ENCODE data around the gene ZMYND10. TPM values are rescaled to one million over a fixed set of nuclear protein-coding genes. Genes with fewer than 3 reads are reported as not detected.

Gene ZMYND10
- total and polyA plus RNA-seq, 2 donors (not counting 3 experiments of a cell fraction or from before 2014, with no cell fraction given) = 0.25 to 0.38 TPM

GRCh38 chr3:50364573-50365079 is 19.1 kb upstream of the ZMYND10 start:
- H3K4me1 ChIP-seq (ENCODE audit: control insufficient read depth, extremely low read depth, insufficient read depth, low read length) = peaks cover 6% of the 10 kb centered on the region

DNA sequence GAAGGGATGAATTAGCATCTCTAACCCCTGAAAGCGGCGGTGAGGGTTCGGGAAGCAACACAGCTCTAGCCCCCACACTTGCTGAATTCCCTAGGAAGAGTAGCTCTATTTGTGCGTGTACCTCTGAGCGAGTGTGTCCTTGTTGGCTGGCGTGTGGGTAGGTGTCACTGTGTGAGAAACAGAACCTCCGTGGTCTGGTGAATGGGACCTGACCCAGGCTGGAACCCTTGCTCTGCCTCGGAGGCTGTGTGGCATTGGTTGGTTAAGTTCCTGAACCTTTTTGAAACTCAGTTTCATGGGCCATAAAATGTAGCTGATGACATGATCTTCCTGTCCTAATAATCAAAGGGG is 14.2 kb upstream of the ZMYND10 start:
- Histone ChIP-seq H3K9ac (replicated peaks; ENCODE audit: extremely low read depth, insufficient read depth, low read length) (no peak overlapping the region), H3K27me3 (ENCODE audit: control insufficient read depth in 2 of 2, insufficient read depth in 2 of 2, low read length in 2 of 2) (no peaks in the 10 kb centered on the region), H3K4me2 (ENCODE audit: insufficient read depth, low read length) (peak overlapping the region; percentile 6), H3K79me2 (ENCODE audit: control insufficient read depth, insufficient read depth, low read length) (peaks cover 43% of the 10 kb centered on the region), H3K4me1 (ENCODE audit: control insufficient read depth, extremely low read depth, insufficient read depth, low read length) (peaks cover 35% of the 10 kb centered on the region), H3K4me3 (replicated peaks in 1 of 3; ENCODE audit: insufficient read depth in 1 of 3, low read depth in 1 of 3, low read length in 3 of 3) (no peak overlapping the region), H3K27ac (ENCODE audit: insufficient read depth, low read depth, low read length) (no peak overlapping the region), H2AFZ (ENCODE audit: low read depth, low read length) (peak overlapping the region; percentile 68), H3K36me3 (ENCODE audit: control insufficient read depth in 2 of 2, extremely low read depth in 1 of 2, insufficient read depth in 2 of 2, low read length in 2 of 2) (peaks cover 0 to 9% of the 10 kb centered on the region in 2 experiments), H3K9me3 (replicated peaks; ENCODE audit: control insufficient read depth, insufficient read depth, low read length) (no peaks in the 10 kb centered on the region), H4K20me1 (replicated peaks; ENCODE audit: control insufficient read depth, extremely low read depth, insufficient read depth, low read length) (peaks cover 6% of the 10 kb centered on the region), H3K9me1 (replicated peaks; ENCODE audit: control insufficient read depth, extremely low read depth, insufficient read depth, low read length) (no peaks in the 10 kb centered on the region)
- dilution Hi-C loops (cut with MboI; ENCODE audit: extremely low pct_ligation_motif_present, low sequenced_read_pairs) (no loop called here), intact Hi-C loops (cut with micrococcal nuclease) (loop anchor here (1.0 to 5.0 kb wide), 4 partner anchors 8 to 1033 kb away; partner anchors contain the start of genes HEMK1, HYAL3, NAA80 and RBM15B)
- no peak for FAIRE-seq
- BruUV-seq (replicated peaks) = no TSS peak
- ChIA-PET CTCF (interaction anchor here (1.6 kb wide), 1 partner anchor 9 kb away, joined by 4 read pairs; the partner anchor contains the start of genes CYB561D2 and NPRL2), POLR2A (no interaction called here)
- TF ChIP-seq, protein P1, sequence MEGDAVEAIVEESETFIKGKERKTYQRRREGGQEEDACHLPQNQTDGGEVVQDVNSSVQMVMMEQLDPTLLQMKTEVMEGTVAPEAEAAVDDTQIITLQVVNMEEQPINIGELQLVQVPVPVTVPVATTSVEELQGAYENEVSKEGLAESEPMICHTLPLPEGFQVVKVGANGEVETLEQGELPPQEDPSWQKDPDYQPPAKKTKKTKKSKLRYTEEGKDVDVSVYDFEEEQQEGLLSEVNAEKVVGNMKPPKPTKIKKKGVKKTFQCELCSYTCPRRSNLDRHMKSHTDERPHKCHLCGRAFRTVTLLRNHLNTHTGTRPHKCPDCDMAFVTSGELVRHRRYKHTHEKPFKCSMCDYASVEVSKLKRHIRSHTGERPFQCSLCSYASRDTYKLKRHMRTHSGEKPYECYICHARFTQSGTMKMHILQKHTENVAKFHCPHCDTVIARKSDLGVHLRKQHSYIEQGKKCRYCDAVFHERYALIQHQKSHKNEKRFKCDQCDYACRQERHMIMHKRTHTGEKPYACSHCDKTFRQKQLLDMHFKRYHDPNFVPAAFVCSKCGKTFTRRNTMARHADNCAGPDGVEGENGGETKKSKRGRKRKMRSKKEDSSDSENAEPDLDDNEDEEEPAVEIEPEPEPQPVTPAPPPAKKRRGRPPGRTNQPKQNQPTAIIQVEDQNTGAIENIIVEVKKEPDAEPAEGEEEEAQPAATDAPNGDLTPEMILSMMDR (IDR thresholded peaks at IDR 0.05; ENCODE audit: extremely low read depth in 1 of 2, insufficient read depth in 1 of 2, low read depth in 1 of 2, low read length in 2 of 2) = no peak
- TF ChIP-seq JUN (IDR thresholded peaks at IDR 0.05; ENCODE audit: borderline replicate concordance, insufficient read depth, insufficient read length, low read depth) = no peak
- TF ChIP-seq EZH2 (IDR thresholded peaks at IDR 0.05; ENCODE audit: borderline replicate concordance, low read depth, low read length, severe bottlenecking) = no peak
- TF ChIP-seq FOS (IDR thresholded peaks at IDR 0.05; ENCODE audit: borderline replicate concordance, insufficient read depth, low read length) = no peak
- no peak for TF ChIP-seq MYC (IDR thresholded peaks at IDR 0.05; ENCODE audit: low read depth, low read length)
- TF ChIP-seq GATA2 (IDR thresholded peaks at IDR 0.05; ENCODE audit: insufficient read depth, insufficient read length, low read depth, low read length) = no peak
- no peak for TF ChIP-seq POLR2A (IDR thresholded peaks at IDR 0.05; ENCODE audit: low read depth, low read length)
- no peak for TF ChIP-seq POLR2AphosphoS5 (IDR thresholded peaks at IDR 0.05; ENCODE audit: insufficient read depth, low read depth, low read length)
- DNase-seq (ENCODE audit: low read depth, low spot score) = no peak

More at GRCh38 chr3:50364573-50365079, 19.1 kb upstream of the ZMYND10 start:
- peak overlapping the region; percentile 61 for H2AFZ ChIP-seq (ENCODE audit: low read depth, low read length)
- ChIA-PET POLR2A (interaction anchor here (1.2 kb wide), 1 partner anchor 1022 kb away, joined by 5 read pairs; no protein-coding TSS in a partner anchor), CTCF (interaction anchor here (0.6 to 1.3 kb wide), 4 partner anchors 14 to 178 kb away, joined by 3 read pairs; partner anchors contain the start of genes CYB561D2 and NPRL2)
- FAIRE-seq (no peak), DNase-seq (ENCODE audit: low read depth, low spot score) (no peak)
- dilution Hi-C loops (cut with MboI; ENCODE audit: extremely low pct_ligation_motif_present, low sequenced_read_pairs) (no loop called here), intact Hi-C loops (cut with micrococcal nuclease) (no loop called here)
- no peaks in the 10 kb centered on the region for H3K79me2 ChIP-seq (ENCODE audit: control insufficient read depth, insufficient read depth, low read length)
- H3K9me1 ChIP-seq (replicated peaks; ENCODE audit: control insufficient read depth, extremely low read depth, insufficient read depth, low read length) = no peaks in the 10 kb centered on the region
- H3K4me2 ChIP-seq (ENCODE audit: insufficient read depth, low read length) = peak overlapping the region; percentile 57
- no TSS peak for BruUV-seq (replicated peaks)
- H3K9ac ChIP-seq (replicated peaks; ENCODE audit: extremely low read depth, insufficient read depth, low read length) = no peak overlapping the region
- no peaks in the 10 kb centered on the region for H4K20me1 ChIP-seq (replicated peaks; ENCODE audit: control insufficient read depth, extremely low read depth, insufficient read depth, low read length)
- no peak overlapping the region for H3K27ac ChIP-seq (ENCODE audit: insufficient read depth, low read depth, low read length)
- no peaks in the 10 kb centered on the region for H3K9me3 ChIP-seq (replicated peaks; ENCODE audit: control insufficient read depth, insufficient read depth, low read length)
- no peaks in the 10 kb centered on the region for H3K36me3 ChIP-seq (ENCODE audit: control insufficient read depth in 2 of 2, extremely low read depth in 1 of 2, insufficient read depth in 2 of 2, low read length in 2 of 2)
- TF ChIP-seq POLR2A (IDR thresholded peaks at IDR 0.05; ENCODE audit: low read depth, low read length) (no peak), EZH2 (IDR thresholded peaks at IDR 0.05; ENCODE audit: borderline replicate concordance, low read depth, low read length, severe bottlenecking) (no peak)
- TF ChIP-seq, protein P1 (IDR thresholded peaks at IDR 0.05; ENCODE audit: extremely low read depth in 1 of 2, insufficient read depth in 1 of 2, low read depth in 1 of 2, low read length in 2 of 2) = no peak
- peak overlapping the region in 2 of 3 experiments; percentile 23 to 31 for H3K4me3 ChIP-seq (replicated peaks in 1 of 3; ENCODE audit: insufficient read depth in 1 of 3, low read depth in 1 of 3, low read length in 3 of 3)
- peaks cover 3% of the 10 kb centered on the region in 2 experiments for H3K27me3 ChIP-seq (ENCODE audit: control insufficient read depth in 2 of 2, insufficient read depth in 2 of 2, low read length in 2 of 2)

Measured in endothelial cell of umbilical vein (primary cell).